ENCODE data around the gene CCSER2.
A peak's percentile ranks its signal among the peaks of the same experiment; 100 is the strongest.
"Not testable (repeated sequence)": the region's sequence is repeated elsewhere in the genome, so short reads cannot be mapped to it uniquely, and the experiment has no call there.

Gene CCSER2

DNA sequence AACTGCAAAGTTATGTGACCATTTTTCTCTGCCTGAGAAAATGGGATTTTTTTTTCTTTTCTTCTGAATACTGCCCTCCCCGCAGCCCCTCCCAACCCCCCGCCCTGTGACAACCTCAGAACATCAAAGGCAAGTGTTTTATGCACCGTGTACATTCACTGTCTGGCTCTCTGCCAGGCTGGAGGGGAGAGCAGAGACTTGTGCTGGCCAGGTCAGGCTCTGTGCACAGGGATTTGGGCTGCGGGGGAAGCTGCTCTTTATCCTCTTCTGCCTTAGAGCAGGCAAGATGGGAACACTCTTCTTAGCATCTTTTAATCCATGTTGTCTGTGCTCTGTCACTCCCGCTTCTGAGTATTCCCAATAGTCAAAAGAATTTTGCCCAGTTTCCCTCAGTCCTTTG lies 195.1 kb downstream of the CCSER2 start:
- no peaks in the 10 kb centered on the region for H4K20me1 ChIP-seq (ENCODE audit: insufficient read depth, low read length, poor library complexity, severe bottlenecking)
- H3K4me3 ChIP-seq (ENCODE audit: low read length, poor library complexity, severe bottlenecking), result no peak overlapping the region
- no peaks in the 10 kb centered on the region for H3K9me2 ChIP-seq (replicated peaks; ENCODE audit: low read depth, low read length)
- H3K36me3 ChIP-seq (ENCODE audit: insufficient read depth, low read length), result no peaks in the 10 kb centered on the region
- peak overlapping the region; percentile 23 for H3K4me2 ChIP-seq (ENCODE audit: low read depth, low read length, poor library complexity, severe bottlenecking)
- H3K9ac ChIP-seq (ENCODE audit: low read depth, low read length, poor library complexity, severe bottlenecking), result no peak overlapping the region
- H3F3A ChIP-seq (ENCODE audit: low read depth), result no peaks in the 10 kb centered on the region
- H3K27me3 ChIP-seq (ENCODE audit: insufficient read depth, low read length, poor library complexity, severe bottlenecking), result no peaks in the 10 kb centered on the region
- no peak overlapping the region for H2AFZ ChIP-seq (ENCODE audit: low read length)
- peaks cover 20% of the 10 kb centered on the region for H3K4me1 ChIP-seq (ENCODE audit: insufficient read depth, low read length, poor library complexity, severe bottlenecking)
- H3K79me2 ChIP-seq (ENCODE audit: insufficient read depth, low read length), result no peaks in the 10 kb centered on the region
- no peak for TF ChIP-seq EZH2phosphoT487 (IDR thresholded peaks at IDR 0.05; ENCODE audit: borderline replicate concordance)
- TF ChIP-seq, protein P1, sequence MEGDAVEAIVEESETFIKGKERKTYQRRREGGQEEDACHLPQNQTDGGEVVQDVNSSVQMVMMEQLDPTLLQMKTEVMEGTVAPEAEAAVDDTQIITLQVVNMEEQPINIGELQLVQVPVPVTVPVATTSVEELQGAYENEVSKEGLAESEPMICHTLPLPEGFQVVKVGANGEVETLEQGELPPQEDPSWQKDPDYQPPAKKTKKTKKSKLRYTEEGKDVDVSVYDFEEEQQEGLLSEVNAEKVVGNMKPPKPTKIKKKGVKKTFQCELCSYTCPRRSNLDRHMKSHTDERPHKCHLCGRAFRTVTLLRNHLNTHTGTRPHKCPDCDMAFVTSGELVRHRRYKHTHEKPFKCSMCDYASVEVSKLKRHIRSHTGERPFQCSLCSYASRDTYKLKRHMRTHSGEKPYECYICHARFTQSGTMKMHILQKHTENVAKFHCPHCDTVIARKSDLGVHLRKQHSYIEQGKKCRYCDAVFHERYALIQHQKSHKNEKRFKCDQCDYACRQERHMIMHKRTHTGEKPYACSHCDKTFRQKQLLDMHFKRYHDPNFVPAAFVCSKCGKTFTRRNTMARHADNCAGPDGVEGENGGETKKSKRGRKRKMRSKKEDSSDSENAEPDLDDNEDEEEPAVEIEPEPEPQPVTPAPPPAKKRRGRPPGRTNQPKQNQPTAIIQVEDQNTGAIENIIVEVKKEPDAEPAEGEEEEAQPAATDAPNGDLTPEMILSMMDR (conservative IDR thresholded peaks at IDR 0.05; ENCODE audit: low read length), result no peak
- no peaks in the 10 kb centered on the region for H3K9me3 ChIP-seq (ENCODE audit: insufficient read depth, low read depth, low read length)

DNA sequence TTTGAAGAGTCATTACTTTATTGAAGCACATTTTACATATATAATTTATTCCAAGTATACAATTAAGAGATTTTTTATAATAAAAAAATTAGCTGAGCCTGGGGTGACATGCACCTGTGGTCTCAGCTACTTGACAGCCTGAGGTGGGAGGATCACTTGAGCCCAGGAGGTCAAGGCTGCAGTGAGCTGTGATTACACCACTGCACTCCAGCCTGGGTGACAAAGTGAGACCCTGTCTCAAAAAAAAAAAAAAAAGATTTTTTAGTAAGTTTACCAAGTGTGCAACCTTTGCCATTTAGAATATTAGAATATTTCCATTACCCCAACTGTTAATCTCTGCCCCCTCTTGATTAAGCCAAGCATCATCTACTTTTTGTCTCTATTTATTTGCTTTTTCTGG lies 196.0 kb downstream of the CCSER2 start:
- H3K4me2 ChIP-seq (ENCODE audit: low read depth, low read length, poor library complexity, severe bottlenecking), result no peak overlapping the region
- H3K9me3 ChIP-seq (ENCODE audit: insufficient read depth, low read depth, low read length), result no peaks in the 10 kb centered on the region
- H3F3A ChIP-seq (ENCODE audit: low read depth), result no peaks in the 10 kb centered on the region
- no peaks in the 10 kb centered on the region for H3K27me3 ChIP-seq (ENCODE audit: insufficient read depth, low read length, poor library complexity, severe bottlenecking)
- peak overlapping the region; percentile 16 for H3K9ac ChIP-seq (ENCODE audit: low read depth, low read length, poor library complexity, severe bottlenecking)
- H3K9me2 ChIP-seq (replicated peaks; ENCODE audit: low read depth, low read length), result no peaks in the 10 kb centered on the region
- H4K20me1 ChIP-seq (ENCODE audit: insufficient read depth, low read length, poor library complexity, severe bottlenecking), result no peaks in the 10 kb centered on the region
- H2AFZ ChIP-seq (ENCODE audit: low read length), result no peak overlapping the region
- TF ChIP-seq EZH2phosphoT487 (IDR thresholded peaks at IDR 0.05; ENCODE audit: borderline replicate concordance), result no peak
- TF ChIP-seq, protein P1 (conservative IDR thresholded peaks at IDR 0.05; ENCODE audit: low read length), result no peak
- no peak overlapping the region for H3K4me3 ChIP-seq (ENCODE audit: low read length, poor library complexity, severe bottlenecking)
- no peaks in the 10 kb centered on the region for H3K79me2 ChIP-seq (ENCODE audit: insufficient read depth, low read length)
- H3K36me3 ChIP-seq (ENCODE audit: insufficient read depth, low read length), result no peaks in the 10 kb centered on the region
- peaks cover 20% of the 10 kb centered on the region for H3K4me1 ChIP-seq (ENCODE audit: insufficient read depth, low read length, poor library complexity, severe bottlenecking)

DNA sequence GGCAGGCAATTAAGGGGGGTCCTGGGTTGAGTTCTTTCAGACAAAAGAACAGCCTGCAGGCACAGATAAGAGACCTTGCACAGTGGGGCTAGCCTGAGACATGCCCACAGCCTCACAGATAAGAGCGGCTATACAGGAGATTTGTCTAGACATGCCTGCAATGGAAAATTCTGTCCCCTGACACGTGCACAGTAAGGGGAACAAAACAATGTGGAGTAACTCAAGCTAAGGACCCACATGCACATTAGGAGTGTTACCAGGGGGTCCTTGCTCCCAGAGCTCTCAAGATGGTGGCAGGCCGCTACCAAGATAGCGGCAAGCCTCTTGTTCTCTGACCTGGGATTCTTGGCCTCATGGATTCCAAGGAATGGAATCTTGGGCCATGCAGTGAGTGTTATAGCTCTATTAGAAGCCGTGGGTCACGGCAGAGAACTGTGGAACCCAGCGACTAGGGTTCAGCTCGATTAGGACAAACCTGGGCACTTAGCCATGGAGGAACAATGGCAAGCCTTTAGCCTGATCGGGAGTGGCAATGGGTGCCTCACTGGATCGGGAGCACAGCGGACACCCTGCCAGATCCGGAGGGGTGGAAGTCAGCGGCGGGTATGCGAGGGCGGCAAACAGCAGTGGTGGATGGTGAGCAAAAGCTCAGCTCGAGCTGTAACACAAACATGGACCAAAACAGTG lies 196.9 kb downstream of the CCSER2 start:
- Histone ChIP-seq H3K4me1 (ENCODE audit: insufficient read depth, low read length, poor library complexity, severe bottlenecking) (peaks cover 20% of the 10 kb centered on the region), H3F3A (ENCODE audit: low read depth) (no peaks in the 10 kb centered on the region), H3K4me2 (ENCODE audit: low read depth, low read length, poor library complexity, severe bottlenecking) (no peak overlapping the region), H3K36me3 (ENCODE audit: insufficient read depth, low read length) (no peaks in the 10 kb centered on the region), H3K9me2 (replicated peaks; ENCODE audit: low read depth, low read length) (no peaks in the 10 kb centered on the region), H4K20me1 (ENCODE audit: insufficient read depth, low read length, poor library complexity, severe bottlenecking) (no peaks in the 10 kb centered on the region), H3K27me3 (ENCODE audit: insufficient read depth, low read length, poor library complexity, severe bottlenecking) (no peaks in the 10 kb centered on the region), H3K79me2 (ENCODE audit: insufficient read depth, low read length) (no peaks in the 10 kb centered on the region), H3K4me3 (ENCODE audit: low read length, poor library complexity, severe bottlenecking) (no peak overlapping the region), H3K9me3 (ENCODE audit: insufficient read depth, low read depth, low read length) (no peaks in the 10 kb centered on the region), H3K9ac (ENCODE audit: low read depth, low read length, poor library complexity, severe bottlenecking) (peak overlapping the region; percentile 16), H2AFZ (ENCODE audit: low read length) (no peak overlapping the region)
- TF ChIP-seq EZH2phosphoT487 (IDR thresholded peaks at IDR 0.05; ENCODE audit: borderline replicate concordance), result no peak
- TF ChIP-seq, protein P1 (conservative IDR thresholded peaks at IDR 0.05; ENCODE audit: low read length), result no peak

DNA sequence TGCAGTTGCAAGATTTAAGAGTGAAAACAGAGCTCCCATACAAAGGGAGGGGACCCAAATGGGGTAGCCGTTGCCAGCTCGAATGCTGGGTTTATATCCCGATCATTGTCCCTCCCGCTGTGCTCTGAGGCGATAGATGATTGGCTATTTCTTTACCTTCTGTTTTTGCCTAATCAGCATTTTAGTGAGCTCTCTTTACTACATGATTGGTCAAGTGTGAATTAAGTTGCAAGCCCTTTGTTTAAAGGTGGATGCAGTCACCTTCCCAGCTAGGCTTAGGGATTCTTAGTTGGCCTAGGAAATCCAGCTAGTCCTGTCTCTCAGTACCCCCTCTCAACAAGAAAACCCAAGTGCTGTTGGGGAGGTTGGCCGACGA lies 197.4 kb downstream of the CCSER2 start:
- not testable (repeated sequence) for H3K4me3 ChIP-seq (ENCODE audit: low read length, poor library complexity, severe bottlenecking); H3K4me2 ChIP-seq (ENCODE audit: low read depth, low read length, poor library complexity, severe bottlenecking); H3K9me3 ChIP-seq (ENCODE audit: insufficient read depth, low read depth, low read length); H3K9me2 ChIP-seq (replicated peaks; ENCODE audit: low read depth, low read length); H2AFZ ChIP-seq (ENCODE audit: low read length); H3K27me3 ChIP-seq (ENCODE audit: insufficient read depth, low read length, poor library complexity, severe bottlenecking); H3F3A ChIP-seq (ENCODE audit: low read depth); H4K20me1 ChIP-seq (ENCODE audit: insufficient read depth, low read length, poor library complexity, severe bottlenecking); H3K36me3 ChIP-seq (ENCODE audit: insufficient read depth, low read length); H3K79me2 ChIP-seq (ENCODE audit: insufficient read depth, low read length)
- Histone ChIP-seq H3K9ac (ENCODE audit: low read depth, low read length, poor library complexity, severe bottlenecking) (peak overlapping the region; percentile 16), H3K4me1 (ENCODE audit: insufficient read depth, low read length, poor library complexity, severe bottlenecking) (peaks cover 17% of the 10 kb centered on the region)

DNA sequence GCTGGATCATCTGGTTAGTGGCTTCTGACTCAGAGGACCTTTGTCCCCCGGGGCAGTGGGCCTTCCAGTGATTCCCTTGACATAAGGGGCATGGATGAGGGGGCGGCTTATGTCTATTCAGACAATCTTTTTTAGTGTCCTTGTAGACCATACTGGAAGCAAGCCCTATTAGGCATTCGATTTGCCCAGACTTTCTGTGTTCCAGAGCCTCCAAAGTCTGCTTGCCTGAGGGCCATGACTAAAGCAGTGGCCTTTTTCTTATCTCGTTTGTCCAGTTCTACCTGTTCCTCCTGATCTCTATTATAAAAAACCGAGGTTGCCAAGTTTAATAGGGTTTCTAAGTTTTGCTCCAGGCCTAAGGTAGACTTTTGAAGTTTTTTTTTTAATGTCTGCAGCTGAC lies 199.0 kb downstream of the CCSER2 start:
- H3K9me3 ChIP-seq (ENCODE audit: insufficient read depth, low read depth, low read length); H3K36me3 ChIP-seq (ENCODE audit: insufficient read depth, low read length); H3K79me2 ChIP-seq (ENCODE audit: insufficient read depth, low read length); H3F3A ChIP-seq (ENCODE audit: low read depth); H3K9me2 ChIP-seq (replicated peaks; ENCODE audit: low read depth, low read length); H4K20me1 ChIP-seq (ENCODE audit: insufficient read depth, low read length, poor library complexity, severe bottlenecking); H3K27me3 ChIP-seq (ENCODE audit: insufficient read depth, low read length, poor library complexity, severe bottlenecking); H3K4me2 ChIP-seq (ENCODE audit: low read depth, low read length, poor library complexity, severe bottlenecking); H3K4me3 ChIP-seq (ENCODE audit: low read length, poor library complexity, severe bottlenecking); H2AFZ ChIP-seq (ENCODE audit: low read length); H3K9ac ChIP-seq (ENCODE audit: low read depth, low read length, poor library complexity, severe bottlenecking): not testable (repeated sequence)
- peaks cover 14% of the 10 kb centered on the region for H3K4me1 ChIP-seq (ENCODE audit: insufficient read depth, low read length, poor library complexity, severe bottlenecking)

Measured in Loucy (cell line).